ENCODE results near the gene TINAG.

DNA sequence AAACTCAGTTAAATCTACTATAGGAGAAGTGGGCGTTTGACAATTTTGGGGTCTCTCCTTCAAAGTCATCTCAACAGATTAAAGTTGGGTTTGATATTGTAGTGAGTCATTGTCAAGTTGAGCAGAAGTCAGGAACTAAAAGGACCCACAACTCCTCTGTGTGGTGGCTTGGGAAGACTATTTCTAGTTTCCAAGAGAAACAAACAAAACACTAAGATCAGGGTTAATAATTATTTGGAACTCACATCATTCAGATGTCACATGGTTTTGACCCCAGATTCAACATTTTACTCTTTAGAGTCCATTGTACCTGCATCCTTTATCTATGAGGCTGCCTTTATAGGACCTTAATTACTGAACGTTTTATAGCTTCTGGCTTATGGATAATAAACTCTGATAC, 45.3 kb upstream of the TINAG start:
- TF ChIP-seq, protein P1, sequence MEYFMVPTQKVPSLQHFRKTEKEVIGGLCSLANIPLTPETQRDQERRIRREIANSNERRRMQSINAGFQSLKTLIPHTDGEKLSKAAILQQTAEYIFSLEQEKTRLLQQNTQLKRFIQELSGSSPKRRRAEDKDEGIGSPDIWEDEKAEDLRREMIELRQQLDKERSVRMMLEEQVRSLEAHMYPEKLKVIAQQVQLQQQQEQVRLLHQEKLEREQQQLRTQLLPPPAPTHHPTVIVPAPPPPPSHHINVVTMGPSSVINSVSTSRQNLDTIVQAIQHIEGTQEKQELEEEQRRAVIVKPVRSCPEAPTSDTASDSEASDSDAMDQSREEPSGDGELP (IDR thresholded peaks at IDR 0.05; ENCODE audit: borderline replicate concordance, low read depth) = no peak
- TF ChIP-seq, protein P2, sequence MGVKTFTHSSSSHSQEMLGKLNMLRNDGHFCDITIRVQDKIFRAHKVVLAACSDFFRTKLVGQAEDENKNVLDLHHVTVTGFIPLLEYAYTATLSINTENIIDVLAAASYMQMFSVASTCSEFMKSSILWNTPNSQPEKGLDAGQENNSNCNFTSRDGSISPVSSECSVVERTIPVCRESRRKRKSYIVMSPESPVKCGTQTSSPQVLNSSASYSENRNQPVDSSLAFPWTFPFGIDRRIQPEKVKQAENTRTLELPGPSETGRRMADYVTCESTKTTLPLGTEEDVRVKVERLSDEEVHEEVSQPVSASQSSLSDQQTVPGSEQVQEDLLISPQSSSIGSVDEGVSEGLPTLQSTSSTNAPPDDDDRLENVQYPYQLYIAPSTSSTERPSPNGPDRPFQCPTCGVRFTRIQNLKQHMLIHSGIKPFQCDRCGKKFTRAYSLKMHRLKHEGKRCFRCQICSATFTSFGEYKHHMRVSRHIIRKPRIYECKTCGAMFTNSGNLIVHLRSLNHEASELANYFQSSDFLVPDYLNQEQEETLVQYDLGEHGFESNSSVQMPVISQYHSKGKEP (CRISPR knock-in tag; IDR thresholded peaks at IDR 0.05) = no peak
- TF ChIP-seq JUND (CRISPR knock-in tag; IDR thresholded peaks at IDR 0.05) = no peak
